Neural progenitor cell (in vitro differentiated cells): ENCODE measurements around the gene NME5.

Experiments used
- EZH2 ChIP-seq: fragments of 200-600 bp; sonication (generic); IDR thresholded peaks from 2 replicates; pipeline ENCODE4 v1.6.1; 2017; ENCODE audit warnings: antibody characterized with exemption, mild to moderate bottlenecking, moderate library complexity
- TF ChIP-seq, protein P1 (sequence below): fragments of 200-600 bp; sonication (generic); IDR thresholded peaks from 2 replicates; pipeline ENCODE4 v1.5.1; 2017; ENCODE audit warnings: antibody characterized with exemption, mild to moderate bottlenecking

GRCh38 chr5:138186002-138186447, 46.8 kb upstream of the NME5 start:
- TF ChIP-seq, protein P1, sequence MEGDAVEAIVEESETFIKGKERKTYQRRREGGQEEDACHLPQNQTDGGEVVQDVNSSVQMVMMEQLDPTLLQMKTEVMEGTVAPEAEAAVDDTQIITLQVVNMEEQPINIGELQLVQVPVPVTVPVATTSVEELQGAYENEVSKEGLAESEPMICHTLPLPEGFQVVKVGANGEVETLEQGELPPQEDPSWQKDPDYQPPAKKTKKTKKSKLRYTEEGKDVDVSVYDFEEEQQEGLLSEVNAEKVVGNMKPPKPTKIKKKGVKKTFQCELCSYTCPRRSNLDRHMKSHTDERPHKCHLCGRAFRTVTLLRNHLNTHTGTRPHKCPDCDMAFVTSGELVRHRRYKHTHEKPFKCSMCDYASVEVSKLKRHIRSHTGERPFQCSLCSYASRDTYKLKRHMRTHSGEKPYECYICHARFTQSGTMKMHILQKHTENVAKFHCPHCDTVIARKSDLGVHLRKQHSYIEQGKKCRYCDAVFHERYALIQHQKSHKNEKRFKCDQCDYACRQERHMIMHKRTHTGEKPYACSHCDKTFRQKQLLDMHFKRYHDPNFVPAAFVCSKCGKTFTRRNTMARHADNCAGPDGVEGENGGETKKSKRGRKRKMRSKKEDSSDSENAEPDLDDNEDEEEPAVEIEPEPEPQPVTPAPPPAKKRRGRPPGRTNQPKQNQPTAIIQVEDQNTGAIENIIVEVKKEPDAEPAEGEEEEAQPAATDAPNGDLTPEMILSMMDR, result no peak
- no peak for TF ChIP-seq EZH2
